NCI-H748 (cell line): ENCODE data around the gene GRN.

Experiments
- DNase-seq: peaks from one replicate; lab custom pipeline; 2025; ENCODE audit not compliant: unreplicated experiment; lab: John Stamatoyannopoulos, UW

GRN gene

GRCh38 chr17:44344939-44345453, at the start of gene GRN:
GRN (plus strand) TSS chr17:44345302; CDS start chr17:44349165, 3,863 bp downstream.
- DNase-seq: peak; percentile 98

GRCh38 chr17:44297975-44298374, 47.1 kb upstream of the GRN start:
- no peak for DNase-seq

- DNase-seq: no peak
Observed at GRCh38 chr17:44304651-44305050, 40.5 kb upstream of the GRN start.

- DNase-seq: peak; percentile 79
Observed at GRCh38 chr17:44307387-44308186, 37.5 kb upstream of the GRN start.

- peak; percentile 89 for DNase-seq
Observed at GRCh38 chr17:44308320-44308818, 36.7 kb upstream of the GRN start, which contains the start of gene RUNDC3A. RUNDC3A (plus strand) TSS chr17:44308601; CDS start chr17:44308833, 232 bp downstream.

GRCh38 chr17:44308865-44309264, 36.2 kb upstream of the GRN start:
- peak; percentile 74 for DNase-seq

- DNase-seq: no peak
Observed at GRCh38 chr17:44309472-44309871, 35.6 kb upstream of the GRN start.

- no peak for DNase-seq
Observed at GRCh38 chr17:44310188-44310587, 34.9 kb upstream of the GRN start.

- no peak for DNase-seq
Observed at GRCh38 chr17:44310609-44311376, 34.3 kb upstream of the GRN start.

- no peak for DNase-seq
Observed at GRCh38 chr17:44311562-44312181, 33.4 kb upstream of the GRN start.

- DNase-seq: no peak
Observed at GRCh38 chr17:44312396-44313104, 32.6 kb upstream of the GRN start.

- no peak for DNase-seq
Observed at GRCh38 chr17:44314031-44314430, 31.1 kb upstream of the GRN start.

- no peak for DNase-seq
Observed at GRCh38 chr17:44314524-44314868, 30.6 kb upstream of the GRN start.

- peak; percentile 78 for DNase-seq
Observed at GRCh38 chr17:44314869-44315661, 30.0 kb upstream of the GRN start.

- DNase-seq: no peak
Observed at GRCh38 chr17:44315760-44316731, 29.1 kb upstream of the GRN start.

- no peak for DNase-seq
Observed at GRCh38 chr17:44317545-44317944, 27.6 kb upstream of the GRN start.

GRCh38 chr17:44318077-44318892, 26.8 kb upstream of the GRN start:
- no peak for DNase-seq

- DNase-seq: no peak
Observed at GRCh38 chr17:44320066-44320465, 25.0 kb upstream of the GRN start.
